ENCODE data around the gene LPP. TPM values are rescaled to one million over a fixed set of nuclear protein-coding genes. Genes with fewer than 3 reads are reported as not detected.

Gene LPP
- total RNA-seq, 1 donor from 2014 or later = 184 TPM

DNA sequence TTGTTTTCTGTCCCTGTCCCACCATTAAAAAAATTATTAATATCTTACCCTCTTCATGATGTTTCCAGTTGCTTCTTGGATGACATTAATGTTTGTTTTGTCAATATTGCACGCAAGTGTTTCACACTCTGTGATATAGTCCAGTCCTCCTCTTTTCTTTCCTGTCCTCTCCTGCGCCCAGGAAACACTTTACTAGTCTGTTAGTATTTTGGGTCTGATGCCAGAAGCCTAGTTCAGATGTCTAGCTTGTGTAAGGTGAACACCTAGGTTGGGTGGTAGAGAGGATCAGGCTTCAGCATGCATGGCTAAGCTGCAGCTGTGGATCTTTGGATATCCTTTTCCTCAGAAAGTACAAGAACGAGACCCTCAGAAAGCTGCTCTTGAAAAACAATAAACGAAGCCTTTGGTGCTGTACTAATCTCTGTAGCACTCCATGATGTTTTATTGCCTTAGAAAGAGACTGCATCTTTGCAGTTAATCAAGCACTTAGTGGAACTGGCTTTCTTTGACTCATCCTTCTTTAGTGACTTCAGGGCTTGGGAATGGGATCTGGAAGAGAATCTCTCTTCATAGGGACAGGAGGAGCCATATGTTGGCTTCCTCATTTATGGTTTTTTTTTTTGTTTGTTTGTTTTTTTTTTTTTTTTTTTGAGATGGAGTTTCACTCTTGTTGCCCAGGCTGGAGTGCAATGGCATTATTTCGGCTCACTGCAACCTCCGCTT, 253.4 kb downstream of the LPP start:
- TF ChIP-seq, protein P1, sequence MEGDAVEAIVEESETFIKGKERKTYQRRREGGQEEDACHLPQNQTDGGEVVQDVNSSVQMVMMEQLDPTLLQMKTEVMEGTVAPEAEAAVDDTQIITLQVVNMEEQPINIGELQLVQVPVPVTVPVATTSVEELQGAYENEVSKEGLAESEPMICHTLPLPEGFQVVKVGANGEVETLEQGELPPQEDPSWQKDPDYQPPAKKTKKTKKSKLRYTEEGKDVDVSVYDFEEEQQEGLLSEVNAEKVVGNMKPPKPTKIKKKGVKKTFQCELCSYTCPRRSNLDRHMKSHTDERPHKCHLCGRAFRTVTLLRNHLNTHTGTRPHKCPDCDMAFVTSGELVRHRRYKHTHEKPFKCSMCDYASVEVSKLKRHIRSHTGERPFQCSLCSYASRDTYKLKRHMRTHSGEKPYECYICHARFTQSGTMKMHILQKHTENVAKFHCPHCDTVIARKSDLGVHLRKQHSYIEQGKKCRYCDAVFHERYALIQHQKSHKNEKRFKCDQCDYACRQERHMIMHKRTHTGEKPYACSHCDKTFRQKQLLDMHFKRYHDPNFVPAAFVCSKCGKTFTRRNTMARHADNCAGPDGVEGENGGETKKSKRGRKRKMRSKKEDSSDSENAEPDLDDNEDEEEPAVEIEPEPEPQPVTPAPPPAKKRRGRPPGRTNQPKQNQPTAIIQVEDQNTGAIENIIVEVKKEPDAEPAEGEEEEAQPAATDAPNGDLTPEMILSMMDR (IDR thresholded peaks at IDR 0.05) = no peak
- H3K4me1 Mint-ChIP-seq (ENCODE audit: unreplicated experiment) = peaks cover 4% of the 10 kb centered on the region
- H3K27ac Mint-ChIP-seq (ENCODE audit: unreplicated experiment) = no peak overlapping the region
- DNase-seq (ENCODE audit: extremely low spot score, unreplicated experiment) = no peak
- H3K27me3 Mint-ChIP-seq (ENCODE audit: unreplicated experiment) = no peaks in the 10 kb centered on the region
- peaks cover 3% of the 10 kb centered on the region for H3K9me3 Mint-ChIP-seq (ENCODE audit: unreplicated experiment)
- peaks cover 32% of the 10 kb centered on the region for H3K36me3 Mint-ChIP-seq (ENCODE audit: unreplicated experiment)
- no peak overlapping the region for H3K4me3 Mint-ChIP-seq (ENCODE audit: unreplicated experiment)

DNA sequence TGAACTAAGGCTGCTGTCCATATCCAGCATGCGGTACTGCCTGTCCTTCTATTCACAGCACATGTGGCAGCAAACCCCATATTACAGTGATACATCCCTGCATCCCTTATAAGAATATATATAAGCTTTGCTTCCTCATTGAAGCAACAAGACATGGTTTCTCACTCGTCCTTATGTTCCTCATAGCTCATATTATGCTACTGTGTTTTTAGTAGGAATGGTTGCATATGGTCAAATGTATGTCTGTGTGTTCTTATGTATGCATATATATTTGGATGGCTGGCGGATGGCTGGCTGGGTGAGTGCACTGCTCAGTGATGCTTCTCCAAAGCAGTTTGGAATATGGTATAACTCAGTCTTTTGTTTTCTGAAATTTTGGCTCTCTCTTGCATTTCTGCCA, 254.9 kb downstream of the LPP start:
- Mint-ChIP-seq H3K36me3 (ENCODE audit: unreplicated experiment) (peaks cover 37% of the 10 kb centered on the region), H3K4me3 (ENCODE audit: unreplicated experiment) (no peak overlapping the region), H3K27me3 (ENCODE audit: unreplicated experiment) (no peaks in the 10 kb centered on the region), H3K27ac (ENCODE audit: unreplicated experiment) (no peak overlapping the region), H3K9me3 (ENCODE audit: unreplicated experiment) (no peaks in the 10 kb centered on the region), H3K4me1 (ENCODE audit: unreplicated experiment) (peaks cover 5% of the 10 kb centered on the region)
- TF ChIP-seq, protein P1 (IDR thresholded peaks at IDR 0.05) = no peak
- no peak for DNase-seq (ENCODE audit: extremely low spot score, unreplicated experiment)

DNA sequence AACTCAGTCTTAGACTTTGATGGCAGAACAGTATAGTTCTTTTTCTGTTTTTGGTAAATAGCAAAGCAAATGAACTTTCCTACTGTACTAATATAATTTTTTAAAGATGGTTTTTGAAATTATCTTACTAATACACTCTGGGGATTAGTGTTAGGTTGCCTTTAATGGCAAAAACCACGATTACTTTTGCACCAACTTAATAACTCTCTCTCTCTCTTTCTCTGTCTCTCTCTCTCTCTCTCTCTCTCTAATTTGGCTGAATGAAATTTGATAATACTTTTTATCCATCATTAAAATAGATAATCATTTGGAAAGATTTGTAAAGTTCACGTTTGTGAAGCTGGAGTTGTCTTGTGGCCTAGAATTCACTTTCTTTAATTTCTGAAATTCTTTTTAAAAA, 257.8 kb downstream of the LPP start:
- Mint-ChIP-seq H3K4me1 (ENCODE audit: unreplicated experiment) (peaks cover 28% of the 10 kb centered on the region), H3K27ac (ENCODE audit: unreplicated experiment) (no peak overlapping the region), H3K9me3 (ENCODE audit: unreplicated experiment) (no peaks in the 10 kb centered on the region), H3K4me3 (ENCODE audit: unreplicated experiment) (no peak overlapping the region), H3K36me3 (ENCODE audit: unreplicated experiment) (peaks cover 31% of the 10 kb centered on the region), H3K27me3 (ENCODE audit: unreplicated experiment) (no peaks in the 10 kb centered on the region)
- DNase-seq (ENCODE audit: extremely low spot score, unreplicated experiment) = no peak
- TF ChIP-seq, protein P1 (IDR thresholded peaks at IDR 0.05) = no peak

DNA sequence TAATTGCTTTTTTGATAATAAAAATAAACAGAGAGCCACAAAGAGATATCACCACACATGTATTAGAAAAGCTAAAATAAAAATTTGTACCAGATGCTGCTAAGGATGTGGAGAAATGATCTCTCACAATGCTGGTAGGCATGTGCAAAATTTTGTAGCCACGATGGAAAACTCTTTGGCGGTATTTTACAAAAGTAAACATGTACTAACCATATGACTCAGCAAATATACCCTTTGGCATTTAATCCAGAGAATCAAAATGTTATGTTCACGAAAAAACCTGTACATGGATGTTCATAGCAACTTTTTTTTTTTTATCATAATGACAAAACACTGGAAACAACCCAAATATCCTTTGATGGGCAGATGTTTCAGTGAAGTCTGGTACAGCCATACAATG, 261.2 kb downstream of the LPP start:
- peaks cover 28% of the 10 kb centered on the region for H3K36me3 Mint-ChIP-seq (ENCODE audit: unreplicated experiment)
- H3K4me3 Mint-ChIP-seq (ENCODE audit: unreplicated experiment) = no peak overlapping the region
- TF ChIP-seq, protein P1 (IDR thresholded peaks at IDR 0.05) = no peak
- peaks cover 40% of the 10 kb centered on the region for H3K4me1 Mint-ChIP-seq (ENCODE audit: unreplicated experiment)
- H3K27me3 Mint-ChIP-seq (ENCODE audit: unreplicated experiment) = no peaks in the 10 kb centered on the region
- H3K27ac Mint-ChIP-seq (ENCODE audit: unreplicated experiment) = peak overlapping the region; percentile 72
- DNase-seq (ENCODE audit: extremely low spot score, unreplicated experiment) = no peak
- peaks cover 18% of the 10 kb centered on the region for H3K9me3 Mint-ChIP-seq (ENCODE audit: unreplicated experiment)

DNA sequence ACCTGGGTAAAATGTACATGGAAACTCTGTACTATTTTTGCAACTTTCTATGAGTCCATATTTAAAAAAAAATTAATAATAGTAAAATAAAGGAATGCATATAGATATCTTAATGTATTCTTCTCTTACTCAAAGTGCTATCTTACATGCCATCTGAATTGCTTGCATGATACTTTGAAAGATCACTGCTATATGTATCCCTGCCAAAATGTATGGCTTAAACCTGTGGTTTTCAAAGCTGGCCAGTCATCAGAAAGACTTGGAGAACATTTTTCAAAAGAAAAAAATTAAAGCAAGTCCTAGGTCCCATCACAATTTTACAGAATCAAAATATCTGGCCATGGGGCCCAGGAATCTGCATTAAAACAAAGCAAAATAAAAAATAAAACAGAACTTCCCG, 262.1 kb downstream of the LPP start:
- Mint-ChIP-seq H3K4me1 (ENCODE audit: unreplicated experiment) (peaks cover 46% of the 10 kb centered on the region), H3K27ac (ENCODE audit: unreplicated experiment) (no peak overlapping the region)
- TF ChIP-seq, protein P1 (IDR thresholded peaks at IDR 0.05) = no peak

More for the DNA sequence above, 262.1 kb downstream of the LPP start:
- H3K4me3 Mint-ChIP-seq (ENCODE audit: unreplicated experiment) = no peak overlapping the region
- no peaks in the 10 kb centered on the region for H3K27me3 Mint-ChIP-seq (ENCODE audit: unreplicated experiment)
- peaks cover 18% of the 10 kb centered on the region for H3K9me3 Mint-ChIP-seq (ENCODE audit: unreplicated experiment)
- DNase-seq (ENCODE audit: extremely low spot score, unreplicated experiment) = no peak
- peaks cover 28% of the 10 kb centered on the region for H3K36me3 Mint-ChIP-seq (ENCODE audit: unreplicated experiment)

Data from osteocyte (in vitro differentiated cells).